COR-L47 (cell line): ENCODE results near the gene HPSE.

Source experiments
- DNase-seq: peaks from one replicate; lab custom pipeline; 2025; lab: John Stamatoyannopoulos, UW

The HPSE gene

DNA sequence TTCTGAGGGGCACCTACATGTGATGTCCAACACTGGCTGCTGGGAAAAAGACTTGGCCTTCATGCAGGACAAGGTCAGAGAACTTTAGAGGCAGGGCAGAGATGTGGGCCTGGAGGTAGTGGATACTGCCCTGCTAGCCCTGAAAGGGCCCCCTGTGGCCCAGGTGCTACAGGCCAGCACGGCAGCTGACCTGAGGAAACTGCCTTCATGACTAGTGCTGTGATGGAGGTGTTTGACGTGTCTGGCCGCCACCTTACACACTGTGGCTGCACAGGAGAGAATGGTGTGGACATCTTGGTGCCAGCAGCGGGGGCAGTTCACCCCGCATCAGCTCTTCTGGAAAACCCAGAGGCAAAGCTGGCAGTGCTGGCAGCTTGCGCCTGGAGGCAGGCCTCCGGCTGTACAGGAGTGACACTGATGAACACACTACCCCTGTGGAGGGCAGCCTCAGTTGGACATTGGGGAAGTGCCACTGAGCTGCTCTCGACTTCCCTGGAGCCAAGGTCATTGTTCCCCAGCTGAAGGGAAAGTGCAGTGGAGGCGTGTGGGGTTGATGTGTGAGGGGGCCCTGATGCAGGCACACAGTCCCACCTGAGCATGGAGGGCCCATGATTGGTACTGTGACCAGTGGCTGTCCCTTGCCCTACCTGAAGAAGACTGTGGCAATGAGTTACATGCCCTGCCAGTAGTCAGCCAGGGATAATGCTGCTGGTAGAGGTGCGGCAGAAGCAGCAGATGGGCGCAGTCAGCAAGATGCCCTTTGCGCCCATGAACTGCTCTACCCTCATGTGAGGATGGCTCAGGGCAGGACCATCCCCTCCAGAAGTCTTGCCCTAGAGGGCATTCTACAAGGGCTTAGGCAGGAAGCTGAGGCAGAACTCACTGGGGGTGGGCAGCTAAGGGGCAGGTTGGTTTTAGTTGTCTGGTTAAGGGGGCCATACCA lies 87.0 kb downstream of the HPSE start:
- DNase-seq = no peak
